Loucy (cell line): ENCODE results near the gene CLDN15.

Experiments
- H2AFZ ChIP-seq: fragments of 200-600 bp; sonication (generic); 2 replicates; pipeline ENCODE4 v1.6.0; 2016; ENCODE audit warnings: antibody characterized with exemption, mild to moderate bottlenecking, low read length, moderate library complexity
- H3F3A ChIP-seq: fragments of 200-600 bp; 2 replicates; pipeline ENCODE4 v1.6.0; 2016; ENCODE audit warnings: antibody characterized with exemption, low read depth, mild to moderate bottlenecking
- H3K27me3 ChIP-seq: fragments of 200-600 bp; sonication (generic); 2 replicates; pipeline ENCODE4 v1.6.1; 2014; ENCODE audit warnings: low read length, mild to moderate bottlenecking; ENCODE audit not compliant: insufficient read depth, poor library complexity, severe bottlenecking
- H3K36me3 ChIP-seq: fragments of 200-600 bp; sonication (generic); 2 replicates; pipeline ENCODE4 v1.6.1; 2016; ENCODE audit warnings: low read length; ENCODE audit not compliant: insufficient read depth
- H3K4me1 ChIP-seq: fragments of 200-600 bp; sonication (generic); 2 replicates; pipeline ENCODE4 v1.5.1; 2014; ENCODE audit warnings: low read length, mild to moderate bottlenecking; ENCODE audit not compliant: insufficient read depth, poor library complexity, severe bottlenecking
- H3K4me2 ChIP-seq: fragments of 200-600 bp; sonication (generic); 2 replicates; pipeline ENCODE4 v1.6.0; 2014; ENCODE audit warnings: antibody characterized with exemption, low read length, low read depth, mild to moderate bottlenecking; ENCODE audit not compliant: poor library complexity, severe bottlenecking
- H3K4me3 ChIP-seq: fragments of 200-600 bp; sonication (generic); 2 replicates; pipeline ENCODE4 v1.5.1; 2014; ENCODE audit warnings: low read length, mild to moderate bottlenecking, mixed read lengths; ENCODE audit not compliant: poor library complexity, severe bottlenecking
- H3K79me2 ChIP-seq: fragments of 200-600 bp; sonication (generic); 2 replicates; pipeline ENCODE4 v1.6.1; 2014; ENCODE audit warnings: low read length; ENCODE audit not compliant: insufficient read depth
- H3K9ac ChIP-seq: fragments of 200-600 bp; sonication (generic); 2 replicates; pipeline ENCODE4 v1.6.0; 2014; ENCODE audit warnings: mild to moderate bottlenecking, low read depth, low read length, moderate library complexity; ENCODE audit not compliant: poor library complexity, severe bottlenecking
- H3K9me2 ChIP-seq: fragments of 200-600 bp; sonication (generic); replicated peaks from 2 replicates; pipeline ENCODE4 v1.6.1; 2016; ENCODE audit warnings: low read depth, low read length, mixed read lengths
- H3K9me3 ChIP-seq: fragments of 200-600 bp; sonication (generic); 2 replicates; pipeline ENCODE4 v1.6.1; 2014; ENCODE audit warnings: mild to moderate bottlenecking, antibody characterized with exemption, low read length, low read depth; ENCODE audit not compliant: insufficient read depth
- H4K20me1 ChIP-seq: fragments of 200-600 bp; sonication (generic); 2 replicates; pipeline ENCODE4 v1.6.0; 2014; ENCODE audit warnings: antibody characterized with exemption, low read length, mild to moderate bottlenecking; ENCODE audit not compliant: insufficient read depth, poor library complexity, severe bottlenecking
- EZH2phosphoT487 ChIP-seq: fragments of 200-600 bp; IDR thresholded peaks from 2 replicates; pipeline ENCODE4 v1.6.1; 2018; ENCODE audit warnings: antibody characterized with exemption, mild to moderate bottlenecking, moderate library complexity, borderline replicate concordance
- TF ChIP-seq, protein P1 (sequence below): fragments of 200-600 bp; sonication (generic); conservative IDR thresholded peaks from 2 replicates; pipeline ENCODE4 v1.5.1; 2014; ENCODE audit warnings: mild to moderate bottlenecking, antibody characterized with exemption, low read length

CLDN15 gene

DNA sequence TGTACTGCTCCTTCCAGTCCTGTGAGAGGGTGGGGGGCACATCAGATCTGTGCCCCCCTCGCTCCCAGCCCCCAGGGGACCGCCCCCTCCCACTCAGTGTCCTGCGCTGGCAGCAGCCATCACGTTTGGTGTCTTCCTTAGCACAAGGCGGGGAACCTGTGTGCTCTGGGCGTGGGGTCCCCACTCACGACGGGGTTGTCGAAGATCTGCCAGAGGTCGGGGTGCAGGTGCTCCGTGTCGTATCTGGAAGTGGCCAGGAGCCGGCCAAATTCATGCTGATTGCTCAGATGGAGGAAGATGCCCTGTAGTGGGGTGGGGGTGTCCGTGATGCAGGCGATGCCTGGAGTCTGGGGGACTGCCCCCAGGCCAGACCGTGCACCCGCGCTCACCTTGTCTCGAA, 27.5 kb downstream of the CLDN15 start:
- TF ChIP-seq, protein P1, sequence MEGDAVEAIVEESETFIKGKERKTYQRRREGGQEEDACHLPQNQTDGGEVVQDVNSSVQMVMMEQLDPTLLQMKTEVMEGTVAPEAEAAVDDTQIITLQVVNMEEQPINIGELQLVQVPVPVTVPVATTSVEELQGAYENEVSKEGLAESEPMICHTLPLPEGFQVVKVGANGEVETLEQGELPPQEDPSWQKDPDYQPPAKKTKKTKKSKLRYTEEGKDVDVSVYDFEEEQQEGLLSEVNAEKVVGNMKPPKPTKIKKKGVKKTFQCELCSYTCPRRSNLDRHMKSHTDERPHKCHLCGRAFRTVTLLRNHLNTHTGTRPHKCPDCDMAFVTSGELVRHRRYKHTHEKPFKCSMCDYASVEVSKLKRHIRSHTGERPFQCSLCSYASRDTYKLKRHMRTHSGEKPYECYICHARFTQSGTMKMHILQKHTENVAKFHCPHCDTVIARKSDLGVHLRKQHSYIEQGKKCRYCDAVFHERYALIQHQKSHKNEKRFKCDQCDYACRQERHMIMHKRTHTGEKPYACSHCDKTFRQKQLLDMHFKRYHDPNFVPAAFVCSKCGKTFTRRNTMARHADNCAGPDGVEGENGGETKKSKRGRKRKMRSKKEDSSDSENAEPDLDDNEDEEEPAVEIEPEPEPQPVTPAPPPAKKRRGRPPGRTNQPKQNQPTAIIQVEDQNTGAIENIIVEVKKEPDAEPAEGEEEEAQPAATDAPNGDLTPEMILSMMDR, result no peak
- TF ChIP-seq EZH2phosphoT487, result no peak
- Histone ChIP-seq H3K9me2 (no peaks in the 10 kb centered on the region), H3K79me2 (no peaks in the 10 kb centered on the region), H3K4me2 (no peak overlapping the region), H3K9ac (no peak overlapping the region), H3K27me3 (no peaks in the 10 kb centered on the region), H3F3A (no peaks in the 10 kb centered on the region), H2AFZ (no peak overlapping the region), H3K9me3 (no peaks in the 10 kb centered on the region), H3K4me3 (no peak overlapping the region), H3K4me1 (no peaks in the 10 kb centered on the region), H3K36me3 (no peaks in the 10 kb centered on the region), H4K20me1 (no peaks in the 10 kb centered on the region)

DNA sequence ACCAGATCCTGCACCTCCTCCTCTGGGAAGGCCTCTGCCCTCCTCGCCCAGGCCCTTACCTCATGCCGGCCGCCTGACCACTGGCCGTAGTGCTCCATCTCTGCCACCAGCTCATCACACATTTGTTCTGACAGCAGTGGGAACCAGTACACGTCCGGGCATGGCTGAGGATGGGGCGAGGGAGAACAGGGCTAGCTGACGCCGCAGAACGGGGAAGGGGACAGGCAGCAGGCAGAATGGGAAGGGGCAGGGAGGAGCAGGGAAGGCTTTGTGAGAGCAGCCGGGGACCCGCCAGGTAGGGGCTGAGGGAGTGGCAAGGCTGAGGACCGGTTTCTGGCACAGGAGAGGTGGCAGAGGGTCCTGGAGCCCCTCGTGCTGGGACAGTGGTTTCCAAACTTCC, 28.8 kb downstream of the CLDN15 start:
- Histone ChIP-seq H3F3A (no peaks in the 10 kb centered on the region), H3K27me3 (no peaks in the 10 kb centered on the region), H3K9me3 (no peaks in the 10 kb centered on the region), H3K4me3 (no peak overlapping the region), H3K9me2 (no peaks in the 10 kb centered on the region), H2AFZ (no peak overlapping the region), H3K36me3 (no peaks in the 10 kb centered on the region), H4K20me1 (no peaks in the 10 kb centered on the region), H3K4me2 (no peak overlapping the region), H3K4me1 (no peaks in the 10 kb centered on the region), H3K79me2 (no peaks in the 10 kb centered on the region), H3K9ac (no peak overlapping the region)
- TF ChIP-seq, protein P1, result no peak
- TF ChIP-seq EZH2phosphoT487, result no peak

DNA sequence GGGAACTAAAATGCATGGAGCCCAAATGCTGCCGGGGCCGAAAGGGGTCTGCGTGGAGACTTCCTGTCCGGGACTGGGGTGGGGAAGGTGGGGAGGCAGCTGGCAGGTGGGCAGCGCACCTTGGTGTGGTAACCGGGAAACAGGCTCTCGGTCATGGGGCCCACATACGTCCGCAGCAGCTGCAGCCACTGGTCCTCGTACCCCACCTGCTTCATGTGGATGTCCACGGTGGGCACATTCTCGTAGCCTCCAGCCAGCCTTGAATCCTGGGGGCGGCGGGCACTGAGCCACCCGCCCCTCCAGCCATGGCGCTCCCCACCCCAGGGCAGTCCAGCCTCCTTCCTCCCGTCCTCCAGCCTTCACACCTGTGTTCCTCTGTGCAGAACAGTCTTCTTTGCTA, 30.1 kb downstream of the CLDN15 start:
- Histone ChIP-seq H3K9me3 (no peaks in the 10 kb centered on the region), H4K20me1 (no peaks in the 10 kb centered on the region), H3K9ac (no peak overlapping the region), H2AFZ (no peak overlapping the region), H3K4me3 (no peak overlapping the region), H3F3A (no peaks in the 10 kb centered on the region), H3K4me2 (no peak overlapping the region), H3K4me1 (no peaks in the 10 kb centered on the region), H3K36me3 (no peaks in the 10 kb centered on the region), H3K27me3 (no peaks in the 10 kb centered on the region), H3K9me2 (no peaks in the 10 kb centered on the region), H3K79me2 (no peaks in the 10 kb centered on the region)
- TF ChIP-seq, protein P1, result no peak
- TF ChIP-seq EZH2phosphoT487, result no peak
